Right lobe of liver (tissue), 4 donors: ENCODE measurements around the gene SMARCA2.

Experiments
- POLR2A ChIP-seq: fragments of 450-650 bp; IDR thresholded peaks from one replicate; pipeline ENCODE4 v1.6.1; 2017; ENCODE audit warnings: antibody characterized with exemption, mild to moderate bottlenecking
- TF ChIP-seq, protein P1 (sequence below), 4 donors: fragments of 200-600 bp in 3 of 4; fragments of 450-650 bp in 1 of 4; IDR thresholded peaks; one replicate each; pipeline versions ENCODE4 v1.5.1 to v1.8.0; 2016 to 2022; ENCODE audit warnings: antibody characterized with exemption in 4 of 4, mild to moderate bottlenecking in 2 of 4
- donor health status: DM: no; HTN: no; CAD: no.
- donor health status: DM: no; HTN: no; CAD: no.
- donor health status: DM: no; HTN: yes; CAD: no.

DNA sequence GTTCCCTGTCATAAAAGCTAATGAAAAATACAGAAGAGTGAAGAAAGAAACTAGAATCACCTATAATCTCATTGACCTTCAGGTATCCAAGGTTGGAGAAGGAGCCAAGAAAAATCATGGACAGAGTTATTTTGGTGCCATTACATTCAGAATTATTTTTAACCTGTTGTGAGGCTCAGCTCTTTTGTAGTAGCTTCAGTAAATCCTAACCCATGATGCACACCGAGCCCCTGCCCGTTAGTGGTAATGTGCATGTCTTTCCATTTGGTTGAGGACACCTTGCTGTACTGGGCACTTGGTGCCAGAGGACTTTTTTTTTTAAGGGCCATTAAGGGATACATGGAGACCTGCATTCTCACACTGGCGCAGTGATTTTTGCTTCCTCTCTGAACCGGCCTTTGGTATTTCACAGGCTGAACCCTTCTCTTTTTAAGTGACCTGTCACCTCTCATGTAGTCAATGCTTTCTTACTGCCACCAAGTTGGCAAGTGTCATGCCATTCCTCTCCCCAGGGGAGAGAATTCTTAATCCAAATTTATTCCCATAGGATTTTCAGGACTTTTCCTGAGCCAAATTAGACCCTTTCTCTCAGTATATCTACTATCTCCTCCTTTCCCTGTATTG lies 125.6 kb downstream of the SMARCA2 start:
- TF ChIP-seq, protein P1, sequence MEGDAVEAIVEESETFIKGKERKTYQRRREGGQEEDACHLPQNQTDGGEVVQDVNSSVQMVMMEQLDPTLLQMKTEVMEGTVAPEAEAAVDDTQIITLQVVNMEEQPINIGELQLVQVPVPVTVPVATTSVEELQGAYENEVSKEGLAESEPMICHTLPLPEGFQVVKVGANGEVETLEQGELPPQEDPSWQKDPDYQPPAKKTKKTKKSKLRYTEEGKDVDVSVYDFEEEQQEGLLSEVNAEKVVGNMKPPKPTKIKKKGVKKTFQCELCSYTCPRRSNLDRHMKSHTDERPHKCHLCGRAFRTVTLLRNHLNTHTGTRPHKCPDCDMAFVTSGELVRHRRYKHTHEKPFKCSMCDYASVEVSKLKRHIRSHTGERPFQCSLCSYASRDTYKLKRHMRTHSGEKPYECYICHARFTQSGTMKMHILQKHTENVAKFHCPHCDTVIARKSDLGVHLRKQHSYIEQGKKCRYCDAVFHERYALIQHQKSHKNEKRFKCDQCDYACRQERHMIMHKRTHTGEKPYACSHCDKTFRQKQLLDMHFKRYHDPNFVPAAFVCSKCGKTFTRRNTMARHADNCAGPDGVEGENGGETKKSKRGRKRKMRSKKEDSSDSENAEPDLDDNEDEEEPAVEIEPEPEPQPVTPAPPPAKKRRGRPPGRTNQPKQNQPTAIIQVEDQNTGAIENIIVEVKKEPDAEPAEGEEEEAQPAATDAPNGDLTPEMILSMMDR (IDR thresholded peaks at IDR 0.05): no peak
- no peak for TF ChIP-seq POLR2A
